ENCODE data around the gene CREB3L2.

CREB3L2 gene

DNA sequence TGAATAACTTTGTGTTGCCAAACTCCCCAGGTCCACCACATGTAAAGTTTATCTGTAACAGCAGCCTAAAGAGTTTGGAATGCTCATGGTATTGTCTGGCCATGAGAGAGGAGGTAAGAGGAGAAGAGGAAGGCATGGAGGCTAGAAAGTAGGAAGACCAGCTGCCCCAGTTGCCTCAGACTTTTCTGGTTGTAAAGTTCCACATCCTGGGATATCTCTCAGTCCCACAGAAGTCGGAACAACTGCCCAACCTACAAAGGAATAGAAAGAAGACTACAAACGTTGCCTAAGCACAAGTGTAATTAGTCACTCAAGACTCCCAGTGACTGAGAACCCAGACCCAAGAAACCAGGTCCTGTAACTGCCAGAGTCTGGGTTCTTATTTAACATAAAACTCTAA, 47.3 kb downstream of the CREB3L2 start:
- TF ChIP-seq ZFX (IDR thresholded peaks at IDR 0.05; ENCODE audit: borderline replicate concordance): no peak
- TF ChIP-seq, protein P1, sequence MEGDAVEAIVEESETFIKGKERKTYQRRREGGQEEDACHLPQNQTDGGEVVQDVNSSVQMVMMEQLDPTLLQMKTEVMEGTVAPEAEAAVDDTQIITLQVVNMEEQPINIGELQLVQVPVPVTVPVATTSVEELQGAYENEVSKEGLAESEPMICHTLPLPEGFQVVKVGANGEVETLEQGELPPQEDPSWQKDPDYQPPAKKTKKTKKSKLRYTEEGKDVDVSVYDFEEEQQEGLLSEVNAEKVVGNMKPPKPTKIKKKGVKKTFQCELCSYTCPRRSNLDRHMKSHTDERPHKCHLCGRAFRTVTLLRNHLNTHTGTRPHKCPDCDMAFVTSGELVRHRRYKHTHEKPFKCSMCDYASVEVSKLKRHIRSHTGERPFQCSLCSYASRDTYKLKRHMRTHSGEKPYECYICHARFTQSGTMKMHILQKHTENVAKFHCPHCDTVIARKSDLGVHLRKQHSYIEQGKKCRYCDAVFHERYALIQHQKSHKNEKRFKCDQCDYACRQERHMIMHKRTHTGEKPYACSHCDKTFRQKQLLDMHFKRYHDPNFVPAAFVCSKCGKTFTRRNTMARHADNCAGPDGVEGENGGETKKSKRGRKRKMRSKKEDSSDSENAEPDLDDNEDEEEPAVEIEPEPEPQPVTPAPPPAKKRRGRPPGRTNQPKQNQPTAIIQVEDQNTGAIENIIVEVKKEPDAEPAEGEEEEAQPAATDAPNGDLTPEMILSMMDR (IDR thresholded peaks at IDR 0.05): no peak
- H3K27ac ChIP-seq: peak overlapping the region; percentile 41; the same call in 1 of the 2 replicates

DNA sequence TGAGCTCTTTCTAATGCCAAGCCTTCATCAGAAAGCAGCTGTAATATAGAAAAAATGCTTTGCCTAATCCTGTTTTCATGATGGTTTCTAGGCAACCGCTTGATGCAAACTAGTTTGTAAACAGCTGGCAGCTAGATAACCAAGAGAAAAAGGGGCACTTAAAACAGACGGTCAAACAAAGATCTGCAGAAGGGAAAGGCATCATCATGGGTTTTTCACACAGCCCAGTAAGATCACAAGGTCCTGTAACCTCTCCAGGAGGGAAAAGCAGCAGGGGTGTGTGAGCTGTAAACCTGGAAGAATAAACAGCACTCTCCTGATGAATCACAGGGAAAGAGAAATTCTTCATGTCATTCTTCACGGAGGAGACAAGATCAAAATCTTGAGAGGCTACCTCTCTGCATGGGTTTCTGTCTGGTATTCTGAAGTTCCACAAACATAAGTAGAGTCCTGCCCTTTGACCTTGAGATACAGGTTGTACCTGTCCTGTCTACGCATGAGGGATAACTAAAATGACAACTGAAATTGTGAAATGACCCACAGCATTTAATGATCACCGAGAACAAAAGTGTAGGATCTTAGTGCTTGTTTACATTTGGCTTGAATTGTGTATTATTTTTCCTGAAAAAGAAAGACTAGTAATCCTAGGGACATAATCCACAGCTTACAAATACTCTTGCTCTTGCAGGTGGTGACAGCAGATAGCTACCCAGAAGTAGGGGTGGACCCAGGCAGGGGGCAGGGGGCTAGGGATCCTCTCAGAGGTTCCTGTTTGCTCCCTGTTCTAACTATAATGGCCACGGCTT, 48.0 kb downstream of the CREB3L2 start:
- H3K27ac ChIP-seq: peak overlapping the region; percentile 41

DNA sequence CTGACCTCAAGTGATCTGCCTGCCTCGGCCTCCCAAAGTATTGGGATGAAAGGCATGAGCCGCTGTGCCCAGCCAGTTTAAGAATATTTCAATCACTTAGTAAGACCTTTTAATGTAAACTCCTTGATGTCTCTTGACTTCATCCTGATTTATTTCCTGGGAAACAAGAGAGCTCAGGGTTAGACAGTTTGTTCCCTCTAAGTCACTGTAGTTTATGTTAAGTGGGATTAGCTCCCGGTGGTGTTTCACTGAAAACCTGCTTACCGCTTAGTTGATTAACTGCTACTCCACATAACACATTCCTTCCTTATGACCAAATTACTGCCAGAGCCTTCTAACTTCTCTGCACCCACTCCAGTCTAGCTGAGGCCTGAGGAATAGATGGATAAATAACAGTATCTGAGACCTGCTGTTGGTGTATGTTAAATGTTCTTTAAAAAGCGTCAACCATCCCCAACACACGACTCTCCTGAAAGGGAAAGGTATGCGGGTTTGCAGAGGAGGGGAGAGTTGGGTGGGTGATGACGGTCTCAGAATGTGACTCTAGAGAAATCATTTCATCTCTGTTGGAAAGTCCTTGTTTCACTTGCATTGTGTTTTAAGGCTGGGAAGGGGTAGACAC, 48.7 kb downstream of the CREB3L2 start:
- H3K27ac ChIP-seq: peak overlapping the region; percentile 41
- no peak for TF ChIP-seq ZFX (IDR thresholded peaks at IDR 0.05; ENCODE audit: borderline replicate concordance)
- TF ChIP-seq, protein P1 (IDR thresholded peaks at IDR 0.05): no peak

More for the DNA sequence above, 48.0 kb downstream of the CREB3L2 start:
- TF ChIP-seq, protein P1 (IDR thresholded peaks at IDR 0.05): no peak
- TF ChIP-seq ZFX (IDR thresholded peaks at IDR 0.05; ENCODE audit: borderline replicate concordance): no peak

DNA sequence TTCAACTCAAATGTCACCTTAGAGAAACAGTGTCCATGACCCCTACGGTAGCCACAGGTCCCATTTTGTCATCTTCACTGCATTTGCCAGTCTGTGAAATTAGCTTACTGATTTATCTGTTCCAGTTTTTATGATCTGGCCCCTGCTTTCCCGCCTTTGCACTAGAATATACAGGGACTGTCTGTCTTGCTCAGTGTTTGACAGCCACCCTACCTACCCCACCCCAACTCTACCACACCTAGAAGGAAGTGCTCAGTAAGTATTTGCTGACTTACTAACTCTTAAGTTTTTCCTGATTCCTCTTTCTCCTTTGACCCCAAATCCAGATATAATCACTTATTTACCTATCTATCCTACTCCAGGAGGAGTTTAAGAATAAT, 49.5 kb downstream of the CREB3L2 start:
- TF ChIP-seq, protein P1 (IDR thresholded peaks at IDR 0.05): no peak
- no peak for TF ChIP-seq ZFX (IDR thresholded peaks at IDR 0.05; ENCODE audit: borderline replicate concordance)
- no peak overlapping the region; the same call in 1 of the 2 replicates for H3K27ac ChIP-seq

DNA sequence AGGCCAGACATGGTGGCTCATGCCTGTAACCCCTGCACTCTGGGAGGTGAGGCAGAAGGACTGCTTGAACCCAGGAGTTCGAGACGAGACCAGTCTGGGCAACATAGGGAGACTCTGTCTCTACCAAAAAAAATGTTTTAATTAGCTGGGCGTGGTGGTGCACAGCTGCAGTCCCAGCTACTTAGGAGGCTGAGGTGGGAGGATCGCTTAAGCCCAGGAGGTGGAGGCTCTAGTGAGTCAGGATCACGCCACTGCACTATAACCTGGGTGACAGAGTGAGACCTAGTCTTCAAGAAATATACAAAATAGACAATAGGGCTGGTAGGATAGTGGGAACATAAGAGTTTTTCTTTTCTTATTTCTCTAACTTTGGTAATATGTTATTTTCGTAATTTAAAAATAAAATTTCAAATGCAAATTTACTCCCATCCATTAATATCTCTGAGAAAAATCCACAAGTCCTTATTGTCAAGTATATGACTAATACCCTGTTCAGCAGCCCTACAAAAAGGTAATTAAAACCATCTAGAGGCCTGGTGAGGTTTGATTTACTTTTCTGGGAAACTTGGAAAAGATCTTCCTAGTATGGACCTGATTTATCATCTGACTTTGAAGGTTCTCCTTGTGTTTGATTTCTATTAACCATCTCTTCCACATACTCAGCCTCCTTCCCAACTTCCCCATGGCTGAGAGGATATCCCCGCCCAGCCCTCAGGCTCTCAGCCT, 50.0 kb downstream of the CREB3L2 start:
- no peak for TF ChIP-seq ZFX (IDR thresholded peaks at IDR 0.05; ENCODE audit: borderline replicate concordance)
- TF ChIP-seq, protein P1 (IDR thresholded peaks at IDR 0.05): no peak
- H3K27ac ChIP-seq: no peak overlapping the region

DNA sequence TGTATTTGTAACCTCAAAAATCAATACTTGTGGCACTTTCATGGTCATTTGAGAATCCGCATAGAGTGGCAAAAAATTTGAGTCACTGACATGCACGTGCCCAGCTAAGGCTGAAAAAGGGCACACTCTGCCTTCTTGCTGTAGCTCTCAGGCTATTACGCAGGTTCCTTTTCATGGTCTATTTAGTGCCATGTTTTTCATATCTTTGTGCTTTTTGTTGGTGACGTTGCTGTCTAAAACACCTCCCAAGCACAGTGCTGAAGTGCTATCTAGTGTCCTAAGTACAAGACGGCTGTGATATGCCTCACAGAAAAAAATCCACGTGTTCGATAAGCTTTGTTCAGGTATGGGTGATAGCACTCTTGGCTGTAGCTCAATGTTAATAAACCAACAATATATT, 50.9 kb downstream of the CREB3L2 start:
- TF ChIP-seq, protein P1 (IDR thresholded peaks at IDR 0.05): no peak
- no peak for TF ChIP-seq ZFX (IDR thresholded peaks at IDR 0.05; ENCODE audit: borderline replicate concordance)
- no peak overlapping the region for H3K27ac ChIP-seq
